Measurements from ENCODE around the gene KCNH2.
A peak's percentile ranks its signal among the peaks of the same experiment; 100 is the strongest.

KCNH2 gene

GRCh38 chr7:150945171-150945852, 32.8 kb downstream of the KCNH2 start:
- no peak for DNase-seq

- no peak for DNase-seq
Measured at GRCh38 chr7:150944066-150945042, 33.8 kb downstream of the KCNH2 start.

GRCh38 chr7:150943453-150943814, 34.7 kb downstream of the KCNH2 start:
- DNase-seq = no peak

- no peak for DNase-seq
Measured at GRCh38 chr7:150942591-150943452, 35.3 kb downstream of the KCNH2 start.

GRCh38 chr7:150942001-150942590, 36.0 kb downstream of the KCNH2 start:
- DNase-seq = peak; percentile 23 to 27

- no peak for DNase-seq
Measured at GRCh38 chr7:150941351-150942000, 36.6 kb downstream of the KCNH2 start.

GRCh38 chr7:150940431-150941102, 37.6 kb downstream of the KCNH2 start:
- DNase-seq = no peak

GRCh38 chr7:150939466-150939865, 38.7 kb downstream of the KCNH2 start:
- DNase-seq = no peak

GRCh38 chr7:150939052-150939451, 39.1 kb downstream of the KCNH2 start:
- no peak for DNase-seq

- no peak for DNase-seq
Measured at GRCh38 chr7:150938566-150938965, 39.6 kb downstream of the KCNH2 start.

- no peak for DNase-seq
Measured at GRCh38 chr7:150937848-150938561, 40.1 kb downstream of the KCNH2 start.

- DNase-seq = no peak
Measured at GRCh38 chr7:150936018-150936417, 42.1 kb downstream of the KCNH2 start.

- no peak for DNase-seq
Measured at GRCh38 chr7:150935149-150935548, 43.0 kb downstream of the KCNH2 start.

GRCh38 chr7:150934045-150934766, 43.9 kb downstream of the KCNH2 start:
- no peak for DNase-seq

- no peak for DNase-seq
Measured at GRCh38 chr7:150931199-150931869, 46.8 kb downstream of the KCNH2 start.

GRCh38 chr7:150928541-150928940, 49.6 kb downstream of the KCNH2 start:
- no peak for DNase-seq

- no peak for DNase-seq
Measured at GRCh38 chr7:150927956-150928344, 50.2 kb downstream of the KCNH2 start.

GRCh38 chr7:150927157-150927955, 50.8 kb downstream of the KCNH2 start:
- no peak for DNase-seq

GRCh38 chr7:150926066-150926465, 52.1 kb downstream of the KCNH2 start:
- no peak for DNase-seq

Data from stimulated activated CD4-positive, alpha-beta T cell treated with anti-CD3 and anti-CD28 coated beads, Interleukin-4, amount 100 ng/mL, for 4 hours (primary cell).